Stimulated activated CD4-positive, alpha-beta T cell treated with anti-CD3 and anti-CD28 coated beads, Interleukin-2, amount 100 ng/mL, for 24 hours (primary cell): ENCODE measurements around the gene CENPO.
"Not testable (repeated sequence)": the region's sequence is repeated elsewhere in the genome, so short reads cannot be mapped to it uniquely, and the experiment has no call there.

Source experiments
- DNase-seq, 2 donors: peaks; one replicate each; pipeline ENCODE4 v3.0.0-alpha.2; 2020

The CENPO gene

GRCh38 chr2:24791452-24791851 is 1.8 kb upstream of the CENPO start:
- no peak for DNase-seq

- no peak for DNase-seq
Observed at GRCh38 chr2:24792542-24792873, 717 bp upstream of the CENPO start.

- peak; percentile 17 to 25 for DNase-seq
Observed at GRCh38 chr2:24793761-24794435, 673 bp downstream of the CENPO start.

- no peak for DNase-seq
Observed at GRCh38 chr2:24797644-24798043, 4.4 kb downstream of the CENPO start.

GRCh38 chr2:24800487-24800886 is 7.3 kb downstream of the CENPO start:
- DNase-seq = not testable (repeated sequence)

GRCh38 chr2:24805811-24806660 is 12.8 kb downstream of the CENPO start:
- not testable (repeated sequence) for DNase-seq

GRCh38 chr2:24806661-24807036 is 13.4 kb downstream of the CENPO start:
- DNase-seq = no peak

- no peak for DNase-seq
Observed at GRCh38 chr2:24809316-24810007, 16.2 kb downstream of the CENPO start.

GRCh38 chr2:24813691-24814137 is 20.5 kb downstream of the CENPO start:
- no peak for DNase-seq

- DNase-seq = no peak
Observed at GRCh38 chr2:24814516-24814915, 21.3 kb downstream of the CENPO start.

GRCh38 chr2:24815171-24815570 is 21.9 kb downstream of the CENPO start:
- no peak for DNase-seq

GRCh38 chr2:24816404-24816803 is 23.2 kb downstream of the CENPO start:
- DNase-seq = no peak

- no peak for DNase-seq
Observed at GRCh38 chr2:24816884-24817283, 23.7 kb downstream of the CENPO start.

- no peak for DNase-seq
Observed at GRCh38 chr2:24818721-24819167, 25.5 kb downstream of the CENPO start.

GRCh38 chr2:24819442-24820174 is 26.4 kb downstream of the CENPO start:
- no peak for DNase-seq

GRCh38 chr2:24820175-24820513 is 26.9 kb downstream of the CENPO start:
- no peak for DNase-seq

GRCh38 chr2:24820598-24821432 is 27.6 kb downstream of the CENPO start:
- DNase-seq = no peak

GRCh38 chr2:24821433-24821891 is 28.2 kb downstream of the CENPO start:
- no peak for DNase-seq

GRCh38 chr2:24822049-24822706 is 29.0 kb downstream of the CENPO start:
- peak in 1 of 2 donors; percentile 9 for DNase-seq

- no peak for DNase-seq
Observed at GRCh38 chr2:24824071-24824588, 30.9 kb downstream of the CENPO start.
